Vagina (tissue), 2 donors: ENCODE measurements around the gene NPPA. TPM values are rescaled to one million over a fixed set of nuclear protein-coding genes. Genes with fewer than 3 reads are reported as not detected.
A peak's percentile ranks its signal among the peaks of the same experiment; 100 is the strongest.

Experiments used
- DNase-seq, 2 donors: peaks; one replicate each; pipeline ENCODE4 v3.0.0-alpha.2; 2017; ENCODE audit errors: extremely low spot score in 2 of 2
- H3K27ac ChIP-seq: fragments of 200-600 bp; sonication (generic); one replicate; pipeline ENCODE4 v1.5.1; 2019
- H3K27me3 ChIP-seq: fragments of 200-600 bp; sonication (generic); one replicate; pipeline ENCODE4 v1.5.1; 2019
- H3K36me3 ChIP-seq, 2 donors: fragments of 200-600 bp; sonication (generic); one replicate each; pipeline ENCODE4 v1.5.1; 2017 to 2019
- H3K4me1 ChIP-seq: fragments of 200-600 bp; sonication (generic); one replicate; pipeline ENCODE4 v1.5.1; 2019
- H3K4me3 ChIP-seq, 2 donors: fragments of 200-600 bp; sonication (generic); 1 replicate in 1 of 2; 2 replicates in 1 of 2; pipeline ENCODE4 v1.5.1; 2016 to 2019
- H3K9me3 ChIP-seq: fragments of 200-600 bp; sonication (generic); one replicate; pipeline ENCODE4 v1.5.1; 2019
- CTCF ChIP-seq, 3 experiments: fragments of 450-650 bp in 2 of 3; fragments of 200-600 bp in 1 of 3; sonication (generic) in 1 of 3; IDR thresholded peaks; one replicate each; pipeline ENCODE4 v1.5.1; 2017 to 2019; ENCODE audit warnings: antibody characterized with exemption in 3 of 3, mild to moderate bottlenecking in 2 of 3, moderate library complexity in 2 of 3
- POLR2A ChIP-seq, 2 donors: fragments of 450-650 bp; IDR thresholded peaks; one replicate each; pipeline ENCODE4 v1.6.1; 2017; ENCODE audit warnings: antibody characterized with exemption in 2 of 2, mild to moderate bottlenecking in 2 of 2, moderate library complexity in 2 of 2
- POLR2AphosphoS5 ChIP-seq, 2 donors: sonication (generic); formaldehyde crosslinking; IDR thresholded peaks; one replicate each; pipeline ENCODE4 v1.9.0; 2017; ENCODE audit warnings: antibody characterized with exemption in 2 of 2, mild to moderate bottlenecking in 2 of 2, low read depth in 1 of 2; ENCODE audit not compliant: insufficient read depth in 1 of 2
- intact Hi-C: fragments of 100-400 bp; cut with DNase I; formaldehyde crosslinking; loops from one replicate; pipeline ENCODE4 v1.15.1; 2023
- total RNA-seq: library from RNA; depleted of rRNA; stranded (reverse); fragments of >200 nt; gene quantifications from one replicate; pipeline ENCODE4 v1.2.3, GENCODE V29; 2016

The NPPA gene
- total RNA-seq, 1 donor from 2014 or later, result not detected

GRCh38 chr1:11881749-11882441, 34.3 kb upstream of the NPPA start:
- no peak for DNase-seq
- TF ChIP-seq CTCF (IDR thresholded peaks at IDR 0.05), result no peak
- no peak for TF ChIP-seq POLR2A (IDR thresholded peaks at IDR 0.05)
- TF ChIP-seq POLR2AphosphoS5 (IDR thresholded peaks at IDR 0.05; ENCODE audit: insufficient read depth in 1 of 2, low read depth in 1 of 2), result no peak
- intact Hi-C loops, result no loop called here
- Histone ChIP-seq H3K36me3 (no peaks in the 10 kb centered on the region), H3K9me3 (no peaks in the 10 kb centered on the region), H3K4me3 (no peak overlapping the region), H3K27me3 (no peaks in the 10 kb centered on the region), H3K27ac (no peak overlapping the region), H3K4me1 (no peaks in the 10 kb centered on the region)

GRCh38 chr1:11880911-11881748, 33.5 kb upstream of the NPPA start:
- Histone ChIP-seq H3K27ac (no peak overlapping the region), H3K27me3 (no peaks in the 10 kb centered on the region), H3K4me3 (no peak overlapping the region), H3K9me3 (no peaks in the 10 kb centered on the region), H3K4me1 (no peaks in the 10 kb centered on the region), H3K36me3 (no peaks in the 10 kb centered on the region)
- DNase-seq, result no peak
- intact Hi-C loops, result no loop called here
- TF ChIP-seq CTCF (IDR thresholded peaks at IDR 0.05) (no peak), POLR2AphosphoS5 (IDR thresholded peaks at IDR 0.05; ENCODE audit: insufficient read depth in 1 of 2, low read depth in 1 of 2) (peak in 1 of 2 donors; percentile 42)

- intact Hi-C loops, result no loop called here
- Histone ChIP-seq H3K4me1 (no peaks in the 10 kb centered on the region), H3K4me3 (no peak overlapping the region), H3K27ac (no peak overlapping the region), H3K36me3 (no peaks in the 10 kb centered on the region), H3K9me3 (no peaks in the 10 kb centered on the region), H3K27me3 (no peaks in the 10 kb centered on the region)
- no peak for TF ChIP-seq POLR2AphosphoS5 (IDR thresholded peaks at IDR 0.05; ENCODE audit: insufficient read depth in 1 of 2, low read depth in 1 of 2)
- no peak for TF ChIP-seq POLR2A (IDR thresholded peaks at IDR 0.05)
- no peak for TF ChIP-seq CTCF (IDR thresholded peaks at IDR 0.05)
- no peak for DNase-seq
Observed at GRCh38 chr1:11880181-11880575, 32.6 kb upstream of the NPPA start.

- Histone ChIP-seq H3K27ac (no peak overlapping the region), H3K9me3 (no peaks in the 10 kb centered on the region), H3K27me3 (no peaks in the 10 kb centered on the region), H3K36me3 (no peaks in the 10 kb centered on the region), H3K4me1 (no peaks in the 10 kb centered on the region), H3K4me3 (no peak overlapping the region)
- TF ChIP-seq CTCF (IDR thresholded peaks at IDR 0.05) (no peak), POLR2A (IDR thresholded peaks at IDR 0.05) (no peak)
- intact Hi-C loops, result no loop called here
- no peak for DNase-seq
Observed at GRCh38 chr1:11879311-11880180, 32.0 kb upstream of the NPPA start.
